GM21528 (cell line): Measurements from ENCODE around the gene GPR65.
"Not testable (repeated sequence)": the region's sequence is repeated elsewhere in the genome, so short reads cannot be mapped to it uniquely, and the experiment has no call there.

Source experiments
- ATAC-seq: cut with Tn5 transposase; IDR thresholded peaks from one replicate; pipeline ENCODE4 v1.9.1; 2021; ENCODE audit warnings: mild to moderate bottlenecking, moderate library complexity; ENCODE audit not compliant: unreplicated experiment, low FRiP score

GPR65 gene

GRCh38 chr14:88003425-88003824 lies 1.5 kb upstream of the GPR65 start:
- ATAC-seq = no peak

GRCh38 chr14:88004506-88005036 lies 364 bp upstream of the GPR65 start:
- no peak for ATAC-seq

- ATAC-seq = peak; percentile 93
Observed at GRCh38 chr14:88005978-88006851, 1.3 kb downstream of the GPR65 start.

GRCh38 chr14:88007608-88008007 lies 2.7 kb downstream of the GPR65 start:
- ATAC-seq = no peak

- ATAC-seq = no peak
Observed at GRCh38 chr14:88008039-88008742, 3.3 kb downstream of the GPR65 start.

- ATAC-seq = no peak
Observed at GRCh38 chr14:88009486-88009885, 4.6 kb downstream of the GPR65 start.

GRCh38 chr14:88010331-88010730 lies 5.4 kb downstream of the GPR65 start:
- no peak for ATAC-seq

- no peak for ATAC-seq
Observed at GRCh38 chr14:88012495-88012894, 7.6 kb downstream of the GPR65 start.

GRCh38 chr14:88013750-88014349 lies 8.9 kb downstream of the GPR65 start:
- peak; percentile 92 for ATAC-seq

- ATAC-seq = no peak
Observed at GRCh38 chr14:88016768-88017167, 11.8 kb downstream of the GPR65 start.

- no peak for ATAC-seq
Observed at GRCh38 chr14:88017535-88017934, 12.6 kb downstream of the GPR65 start.

- ATAC-seq = no peak
Observed at GRCh38 chr14:88023658-88024187, 18.8 kb downstream of the GPR65 start.

- not testable (repeated sequence) for ATAC-seq
Observed at GRCh38 chr14:88024252-88025086, 19.5 kb downstream of the GPR65 start.

GRCh38 chr14:88025313-88025712 lies 20.4 kb downstream of the GPR65 start:
- ATAC-seq = no peak

- ATAC-seq = no peak
Observed at GRCh38 chr14:88026890-88027289, 22.0 kb downstream of the GPR65 start.

GRCh38 chr14:88029500-88029899 lies 24.6 kb downstream of the GPR65 start:
- ATAC-seq = no peak

- ATAC-seq = no peak
Observed at GRCh38 chr14:88030079-88030478, 25.1 kb downstream of the GPR65 start.

GRCh38 chr14:88030892-88031291 lies 26.0 kb downstream of the GPR65 start:
- ATAC-seq = no peak

- no peak for ATAC-seq
Observed at GRCh38 chr14:88032373-88032772, 27.4 kb downstream of the GPR65 start.

GRCh38 chr14:88034076-88034475 lies 29.1 kb downstream of the GPR65 start:
- no peak for ATAC-seq
